ENCODE data around the gene CASK.

GRCh38 chrX:41730081-41730480 lies 193.3 kb downstream of the CASK start:
- TF ChIP-seq CTCF (IDR thresholded peaks at IDR 0.05; ENCODE audit: low read length), result no peak
- TF ChIP-seq EZH2 (IDR thresholded peaks at IDR 0.05; ENCODE audit: borderline replicate concordance, low read length), result no peak

Measured in OCI-LY1 (cell line).